SK-N-MC (cell line): ENCODE results near the gene ELMOD3.

Source experiments
- EZH2 ChIP-seq: fragments of 200-600 bp; sonication (generic); IDR thresholded peaks from one replicate; pipeline ENCODE4 v1.6.1; 2017; ENCODE audit warnings: antibody characterized with exemption
- POLR2AphosphoS5 ChIP-seq: IDR thresholded peaks from 2 replicates; pipeline ENCODE4 v1.6.1; 2012; ENCODE audit warnings: mild to moderate bottlenecking, low read depth, low read length, borderline replicate concordance

DNA sequence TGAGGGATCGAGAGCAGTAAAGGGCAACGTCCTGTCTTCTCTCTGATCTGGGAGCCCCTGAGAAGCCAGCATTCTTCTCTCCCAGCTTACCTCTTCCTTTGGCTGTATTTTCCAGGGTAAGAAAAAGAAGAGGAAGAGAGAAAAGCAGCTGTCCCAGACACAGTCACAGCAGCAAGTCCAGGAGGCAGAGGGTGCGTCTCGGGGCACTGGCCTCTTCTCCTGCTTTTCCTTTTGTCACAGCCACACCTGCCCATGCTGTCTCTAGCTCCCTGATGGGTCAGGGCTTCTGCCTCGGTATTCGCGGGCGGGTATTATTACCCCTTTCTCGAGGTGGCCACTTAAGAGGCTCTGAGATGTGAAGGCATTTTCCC, 47.1 kb upstream of the ELMOD3 start:
- TF ChIP-seq POLR2AphosphoS5, result no peak
- TF ChIP-seq EZH2, result no peak
